Uterus (tissue), 4 donors: Measurements from ENCODE around the gene ADGRF1. TPM values are rescaled to one million over a fixed set of nuclear protein-coding genes. Genes with fewer than 3 reads are reported as not detected.

Experiments used
- DNase-seq, 2 donors: peaks; one replicate each; pipeline ENCODE4 v3.0.0-alpha.2; 2019 to 2020
- H3K27ac ChIP-seq, 2 donors: fragments of 200-600 bp; sonication (generic); 1 replicate in 1 of 2; 2 replicates in 1 of 2; pipeline ENCODE4 v1.5.1; 2016 to 2018
- H3K27me3 ChIP-seq, 2 donors: fragments of 200-600 bp; sonication (generic); one replicate each; pipeline ENCODE4 v1.5.1; 2018 to 2019; ENCODE audit warnings: control low read depth in 1 of 2
- H3K36me3 ChIP-seq, 2 donors: fragments of 200-600 bp; sonication (generic); one replicate each; pipeline ENCODE4 v1.5.1; 2019; ENCODE audit warnings: control low read depth in 1 of 2
- H3K4me1 ChIP-seq, 2 donors: fragments of 200-600 bp; sonication (generic); one replicate each; pipeline ENCODE4 v1.5.1; 2018 to 2019; ENCODE audit warnings: control low read depth in 1 of 2
- H3K4me3 ChIP-seq, 2 donors: fragments of 200-600 bp; sonication (generic); 1 replicate in 1 of 2; 2 replicates in 1 of 2; pipeline ENCODE4 v1.5.1; 2018 to 2019; ENCODE audit warnings: mild to moderate bottlenecking in 1 of 2
- H3K9me3 ChIP-seq, 2 donors: fragments of 200-600 bp; sonication (generic); one replicate each; pipeline ENCODE4 v1.5.1; 2019; ENCODE audit warnings: control low read depth in 1 of 2
- CTCF ChIP-seq, 4 experiments: fragments of 200-600 bp in 2 of 4; fragments of 450-650 bp in 2 of 4; sonication (generic) in 2 of 4; IDR thresholded peaks; one replicate each; pipeline ENCODE4 v1.5.1; 2016 to 2019; ENCODE audit warnings: antibody characterized with exemption in 4 of 4, mild to moderate bottlenecking in 2 of 4, moderate library complexity in 1 of 4
- POLR2A ChIP-seq, 2 donors: fragments of 450-650 bp; IDR thresholded peaks; one replicate each; pipeline ENCODE4 v1.6.1; 2016; ENCODE audit warnings: antibody characterized with exemption in 2 of 2, mild to moderate bottlenecking in 1 of 2, moderate library complexity in 1 of 2
- intact Hi-C: fragments of 100-400 bp; cut with DNase I; formaldehyde crosslinking; loops from one replicate; pipeline ENCODE4 v1.15.1; 2023; ENCODE audit warnings: low total_unique reads
- total RNA-seq, 4 donors: library from RNA; depleted of rRNA in 3 of 4; stranded (reverse); fragments of >200 nt in 3 of 4; gene quantifications; one replicate each; pipeline versions ENCODE4 v1.1.0 to v1.2.4, GENCODE V29; 2014 to 2023
- donor health status: DM: yes; HTN: yes; CAD: no.

ADGRF1 gene
- total RNA-seq, 4 donors from 2014 or later = 0.35 TPM; not detected in 3

- H3K36me3 ChIP-seq = no peaks in the 10 kb centered on the region
- DNase-seq = no peak
- H3K27ac ChIP-seq = no peak overlapping the region
- H3K27me3 ChIP-seq = no peaks in the 10 kb centered on the region
- intact Hi-C loops = no loop called here
- no peaks in the 10 kb centered on the region for H3K9me3 ChIP-seq
- no peaks in the 10 kb centered on the region for H3K4me1 ChIP-seq
- no peak overlapping the region for H3K4me3 ChIP-seq
- TF ChIP-seq POLR2A (IDR thresholded peaks at IDR 0.05) = no peak
- no peak for TF ChIP-seq CTCF (IDR thresholded peaks at IDR 0.05)
Observed at GRCh38 chr6:47070461-47070860, 28.3 kb upstream of the ADGRF1 start.

- Histone ChIP-seq H3K4me1 (no peaks in the 10 kb centered on the region), H3K27ac (no peak overlapping the region), H3K27me3 (no peaks in the 10 kb centered on the region), H3K4me3 (no peak overlapping the region), H3K9me3 (no peaks in the 10 kb centered on the region), H3K36me3 (no peaks in the 10 kb centered on the region)
- intact Hi-C loops = no loop called here
- no peak for DNase-seq
- TF ChIP-seq POLR2A (IDR thresholded peaks at IDR 0.05) (no peak), CTCF (IDR thresholded peaks at IDR 0.05) (no peak)
Observed at GRCh38 chr6:47069156-47069555, 27.0 kb upstream of the ADGRF1 start.

- Histone ChIP-seq H3K4me1 (no peaks in the 10 kb centered on the region), H3K27ac (no peak overlapping the region), H3K36me3 (no peaks in the 10 kb centered on the region), H3K27me3 (no peaks in the 10 kb centered on the region), H3K4me3 (no peak overlapping the region), H3K9me3 (no peaks in the 10 kb centered on the region)
- DNase-seq = no peak
- intact Hi-C loops = no loop called here
- TF ChIP-seq POLR2A (IDR thresholded peaks at IDR 0.05) (no peak), CTCF (IDR thresholded peaks at IDR 0.05) (no peak)
Observed at GRCh38 chr6:47066418-47066817, 24.3 kb upstream of the ADGRF1 start.

- intact Hi-C loops = no loop called here
- Histone ChIP-seq H3K27me3 (no peaks in the 10 kb centered on the region), H3K36me3 (no peaks in the 10 kb centered on the region), H3K4me3 (no peak overlapping the region), H3K4me1 (no peaks in the 10 kb centered on the region), H3K27ac (no peak overlapping the region), H3K9me3 (no peaks in the 10 kb centered on the region)
- TF ChIP-seq POLR2A (IDR thresholded peaks at IDR 0.05) = no peak
- TF ChIP-seq CTCF (IDR thresholded peaks at IDR 0.05) = no peak
- DNase-seq = no peak
Observed at GRCh38 chr6:47064274-47064673, 22.1 kb upstream of the ADGRF1 start.

- no peak overlapping the region for H3K4me3 ChIP-seq
- DNase-seq = no peak
- H3K36me3 ChIP-seq = no peaks in the 10 kb centered on the region
- no peaks in the 10 kb centered on the region for H3K4me1 ChIP-seq
- intact Hi-C loops = no loop called here
- H3K9me3 ChIP-seq = no peaks in the 10 kb centered on the region
- H3K27ac ChIP-seq = no peak overlapping the region
- TF ChIP-seq CTCF (IDR thresholded peaks at IDR 0.05) (no peak), POLR2A (IDR thresholded peaks at IDR 0.05) (no peak)
- no peaks in the 10 kb centered on the region for H3K27me3 ChIP-seq
Observed at GRCh38 chr6:47062346-47062745, 20.2 kb upstream of the ADGRF1 start.
